ENCODE measurements around the gene MORN1.
A peak's percentile ranks its signal among the peaks of the same experiment; 100 is the strongest.

The MORN1 gene

DNA sequence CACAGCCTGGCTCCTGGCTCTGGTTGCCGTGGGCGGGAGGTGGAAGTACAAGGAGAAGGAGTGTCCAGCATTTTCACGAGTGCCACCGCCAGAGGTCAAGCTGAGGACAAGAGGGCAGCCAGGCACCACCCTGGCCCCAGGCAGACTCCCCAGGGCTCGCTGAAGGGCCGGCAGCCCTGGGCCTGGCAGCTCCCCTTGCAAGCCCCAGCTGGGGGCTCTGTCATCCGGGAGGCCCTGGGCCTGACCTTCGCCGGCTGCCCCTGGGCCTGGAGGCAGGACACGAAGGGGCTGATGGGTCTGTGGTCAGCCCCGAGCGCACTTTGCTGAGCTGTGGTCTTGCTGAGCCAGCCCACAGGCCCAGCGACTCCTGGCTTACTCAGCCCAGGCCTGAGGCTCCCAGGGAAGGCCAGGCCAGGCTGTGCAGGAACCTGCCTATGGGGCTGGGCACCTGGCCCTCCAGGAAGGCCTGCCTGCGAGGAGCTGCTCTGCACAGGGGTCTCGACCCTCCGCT lies 74.8 kb downstream of the MORN1 start:
- DNase-seq, result peak; percentile 89

DNA sequence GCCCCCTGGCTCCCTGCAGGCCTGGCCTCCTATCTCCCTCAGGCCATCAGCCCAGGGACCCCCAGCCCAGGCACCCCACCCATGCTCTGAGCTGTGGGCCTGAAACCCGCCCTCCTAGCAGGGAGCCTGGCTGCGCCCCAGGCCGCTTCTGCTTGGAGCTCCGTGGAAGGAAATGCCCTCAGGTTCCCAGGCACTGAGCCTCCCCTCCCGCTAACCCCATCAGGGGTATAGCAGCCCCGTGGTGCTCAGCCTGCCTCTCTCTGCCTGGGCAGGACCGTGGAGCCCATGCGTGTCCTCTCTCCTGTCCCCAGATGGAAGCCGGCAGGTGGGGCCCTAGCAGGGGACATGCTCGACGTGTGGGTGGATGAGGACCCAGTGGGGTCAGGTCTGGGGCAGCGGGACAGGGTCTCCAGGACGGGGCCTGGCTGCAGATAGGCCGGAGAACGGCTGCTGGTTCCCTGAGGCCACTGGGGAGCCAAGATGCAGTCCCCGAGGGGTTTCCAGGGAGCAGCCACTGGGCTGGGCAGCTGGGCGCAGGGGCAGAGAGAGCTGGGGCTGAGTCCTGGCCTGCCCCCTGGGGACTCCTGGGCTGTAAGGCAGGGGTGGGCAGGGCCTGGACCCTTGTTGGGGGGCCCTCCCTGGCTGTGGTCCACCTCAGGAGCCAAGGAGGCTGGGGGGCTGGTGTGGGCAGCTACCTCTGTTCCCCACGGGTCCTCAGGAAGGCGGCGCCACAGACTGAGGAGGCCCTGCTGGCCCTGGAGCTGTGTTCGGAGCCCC lies 75.5 kb downstream of the MORN1 start:
- no peak for DNase-seq

DNA sequence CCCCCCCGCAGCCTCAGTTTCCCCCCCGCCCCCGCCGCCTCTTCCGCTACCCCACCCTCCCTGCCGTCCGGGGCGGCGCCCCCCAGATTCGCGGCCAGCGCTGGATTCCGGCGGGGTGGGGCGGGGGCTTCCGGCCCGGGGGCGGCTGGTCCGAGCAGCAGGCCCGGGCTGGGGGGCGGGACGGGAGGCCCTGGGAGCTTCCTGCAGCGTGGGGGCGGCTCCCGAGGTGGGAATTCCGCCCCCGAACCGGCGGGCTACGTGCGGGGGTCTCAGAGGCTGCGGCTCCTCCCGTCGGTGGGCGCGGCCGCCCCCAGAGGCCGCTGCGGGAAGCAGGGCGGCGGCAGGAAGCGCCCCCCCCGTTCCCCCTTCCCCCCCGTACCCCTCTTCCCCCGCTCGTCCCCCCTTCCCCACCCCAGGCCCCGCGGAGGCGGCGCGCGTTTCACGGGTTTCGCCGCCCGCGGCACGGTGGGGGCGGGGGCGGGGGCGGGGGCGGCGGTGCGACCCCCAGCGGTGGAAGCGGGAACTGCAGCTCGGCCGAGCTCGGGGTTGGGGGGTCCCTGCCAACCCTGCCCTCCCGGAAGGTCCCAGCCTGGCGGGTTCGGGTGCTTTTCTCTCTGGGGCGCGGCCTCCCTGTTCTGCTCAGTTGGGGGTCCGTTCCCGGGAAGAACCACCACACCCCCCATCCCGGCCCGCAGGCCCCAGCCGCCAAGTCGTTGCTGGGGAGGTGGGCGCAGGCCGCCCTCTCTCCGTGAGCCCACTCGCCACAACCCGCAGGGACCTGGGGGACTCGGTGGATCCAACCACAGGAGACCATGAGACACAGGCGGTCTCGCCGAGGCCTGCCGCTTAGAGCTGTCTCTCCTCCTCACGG lies 76.3 kb downstream of the MORN1 start:
- DNase-seq, result peak; percentile 87

DNA sequence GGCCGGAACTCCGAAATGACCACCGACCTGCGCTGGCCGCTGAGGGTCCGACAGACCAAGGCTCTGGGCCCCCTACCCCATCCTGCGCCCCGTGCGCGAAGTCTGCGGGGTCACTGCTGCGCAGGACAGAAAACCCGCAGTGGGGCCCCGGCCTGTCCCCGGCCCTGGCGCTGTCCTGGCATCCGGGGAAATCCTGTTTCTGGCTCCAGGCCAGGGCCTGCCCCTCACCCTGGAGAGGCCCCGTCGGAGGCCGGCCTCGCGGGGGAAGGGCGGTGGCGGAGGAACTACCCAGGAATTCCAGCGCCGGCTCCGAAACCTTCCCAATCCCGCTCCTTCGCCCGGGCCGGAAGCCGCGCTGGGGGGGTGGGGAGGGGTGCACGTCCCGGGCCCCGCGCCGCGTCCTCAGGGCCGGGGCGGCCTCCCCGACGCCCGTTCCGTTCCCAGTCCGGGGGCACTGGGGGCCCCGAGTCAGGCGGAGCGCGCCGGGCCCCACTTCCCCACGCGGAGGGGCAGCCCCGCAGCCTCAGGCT lies 77.0 kb downstream of the MORN1 start:
- peak; percentile 91 for DNase-seq

DNA sequence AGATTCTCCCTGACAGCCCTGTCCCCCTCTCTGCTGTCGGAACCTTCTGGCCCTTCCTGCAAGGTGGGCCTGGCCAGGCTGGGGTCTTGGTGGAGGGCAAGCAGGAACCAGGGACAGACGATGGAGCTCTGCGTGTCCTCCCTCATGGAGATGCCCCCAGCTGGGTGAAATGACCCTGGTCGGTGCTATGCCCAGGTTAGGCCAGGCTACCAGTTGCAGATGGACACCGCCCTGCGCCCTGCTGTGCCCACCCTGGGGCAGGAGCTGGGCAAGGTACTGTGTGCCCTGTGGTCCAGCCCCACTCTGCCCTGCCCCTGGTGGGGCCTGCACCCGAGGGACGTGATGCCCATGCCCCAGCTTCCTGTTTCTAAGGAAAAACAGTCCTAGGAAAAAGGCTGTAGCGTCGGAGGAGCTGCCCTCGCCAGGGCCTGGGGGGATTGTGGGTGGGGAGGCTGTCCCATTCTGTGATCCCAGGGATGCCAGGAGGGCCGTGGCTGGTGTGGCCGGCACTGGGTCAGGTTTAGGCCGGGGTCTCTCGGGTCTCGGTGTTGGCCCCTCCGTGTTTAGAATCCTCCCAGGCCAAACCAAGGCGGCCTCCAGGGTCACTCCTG lies 77.6 kb downstream of the MORN1 start:
- DNase-seq, result no peak

DNA sequence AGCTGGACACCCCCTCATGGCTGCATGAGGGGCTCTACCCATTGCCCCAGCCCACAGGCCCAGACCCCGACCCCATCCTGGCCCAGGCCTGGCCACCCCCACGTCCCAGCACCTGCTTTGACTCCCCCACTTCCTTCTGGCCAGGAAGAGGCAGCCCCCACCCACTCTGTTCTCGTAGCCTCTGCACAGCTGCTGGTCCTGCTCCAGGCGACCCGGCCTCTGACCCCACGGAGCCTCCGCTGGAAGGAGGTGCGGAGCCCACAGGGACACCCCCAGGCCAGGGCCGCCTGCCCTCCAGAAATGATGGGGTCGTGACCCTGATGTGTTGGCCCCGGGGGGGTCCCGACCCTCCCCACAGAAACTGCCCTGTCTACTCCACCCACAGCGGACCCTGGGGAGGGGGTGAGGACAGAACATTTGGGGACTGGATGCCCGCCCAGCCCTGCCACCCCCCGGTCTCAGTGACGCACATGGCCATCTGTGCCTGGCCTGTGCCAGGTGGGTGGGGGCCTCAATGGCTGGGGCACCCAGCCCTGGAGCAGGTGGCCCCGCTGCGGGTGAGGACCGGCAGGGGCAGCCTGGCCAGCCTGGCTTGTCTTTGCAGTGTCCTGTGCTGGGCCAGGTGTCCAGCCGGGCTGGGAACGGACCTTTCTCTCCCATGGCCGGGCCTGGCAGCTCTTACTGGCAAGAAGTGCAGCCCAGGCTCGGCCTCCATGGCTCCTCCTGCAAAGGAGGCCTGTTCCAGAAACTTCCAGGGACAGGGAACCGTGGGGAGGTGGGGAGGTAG lies 78.6 kb downstream of the MORN1 start:
- no peak for DNase-seq

DNA sequence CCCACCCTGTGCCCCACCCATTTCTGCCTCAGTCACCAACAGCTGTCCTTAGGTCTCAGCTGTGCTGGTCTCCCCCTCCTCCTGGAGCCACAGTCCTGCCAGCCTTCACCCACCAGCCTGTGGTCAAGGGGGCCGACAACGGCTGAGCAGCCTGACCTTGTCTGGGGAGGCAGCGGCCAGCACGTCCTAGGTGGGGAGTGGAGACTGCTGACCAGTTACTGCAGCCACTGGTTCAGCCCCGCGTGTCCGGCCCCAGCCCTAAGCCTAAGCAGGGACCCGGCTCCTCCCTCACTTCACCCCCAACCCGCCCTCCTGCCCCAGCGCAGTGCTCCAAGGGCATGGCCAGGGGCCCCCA lies 79.2 kb downstream of the MORN1 start:
- no peak for DNase-seq

DNA sequence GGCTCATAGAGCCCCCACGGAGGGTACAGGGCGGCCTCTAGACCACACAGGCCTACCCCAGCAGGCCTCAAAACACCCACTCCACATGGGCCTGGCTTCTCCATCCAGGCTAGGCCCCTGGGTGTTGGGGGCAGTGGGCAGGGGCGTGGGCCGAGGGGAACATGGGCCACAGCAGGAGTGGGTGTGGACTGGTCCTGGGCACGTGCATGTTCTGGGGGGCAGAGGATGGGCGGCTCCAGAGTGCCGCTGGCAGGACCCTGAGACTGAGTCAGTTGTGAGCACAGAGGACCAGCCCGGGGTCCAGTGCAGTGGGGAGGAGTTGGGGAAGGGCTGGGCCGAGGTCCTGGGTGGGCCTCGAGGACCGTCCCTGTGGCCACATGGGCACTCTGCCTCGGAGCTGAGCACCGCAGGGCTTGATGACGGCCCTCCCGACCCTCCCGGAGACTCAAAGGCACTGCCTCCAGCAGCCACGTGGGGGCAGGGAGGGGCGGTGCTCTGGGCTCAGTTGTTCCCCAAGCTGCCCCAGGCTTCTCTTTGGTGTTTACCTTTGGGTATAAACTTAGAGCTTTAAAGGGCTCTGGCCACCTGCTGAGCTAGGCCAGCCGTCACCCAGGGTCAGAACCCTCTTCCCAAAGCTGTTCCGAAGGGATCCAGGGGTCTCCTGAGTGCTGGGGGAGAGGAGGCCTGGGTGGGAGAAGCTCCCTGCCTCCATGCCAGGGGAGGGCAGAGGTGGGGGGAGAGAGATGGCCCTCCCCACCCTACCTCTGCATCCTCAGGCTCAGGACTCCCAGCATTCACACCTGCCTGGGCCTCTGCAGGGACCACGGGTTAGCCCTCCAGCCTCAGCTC lies 79.9 kb downstream of the MORN1 start:
- peak; percentile 88 for DNase-seq

DNA sequence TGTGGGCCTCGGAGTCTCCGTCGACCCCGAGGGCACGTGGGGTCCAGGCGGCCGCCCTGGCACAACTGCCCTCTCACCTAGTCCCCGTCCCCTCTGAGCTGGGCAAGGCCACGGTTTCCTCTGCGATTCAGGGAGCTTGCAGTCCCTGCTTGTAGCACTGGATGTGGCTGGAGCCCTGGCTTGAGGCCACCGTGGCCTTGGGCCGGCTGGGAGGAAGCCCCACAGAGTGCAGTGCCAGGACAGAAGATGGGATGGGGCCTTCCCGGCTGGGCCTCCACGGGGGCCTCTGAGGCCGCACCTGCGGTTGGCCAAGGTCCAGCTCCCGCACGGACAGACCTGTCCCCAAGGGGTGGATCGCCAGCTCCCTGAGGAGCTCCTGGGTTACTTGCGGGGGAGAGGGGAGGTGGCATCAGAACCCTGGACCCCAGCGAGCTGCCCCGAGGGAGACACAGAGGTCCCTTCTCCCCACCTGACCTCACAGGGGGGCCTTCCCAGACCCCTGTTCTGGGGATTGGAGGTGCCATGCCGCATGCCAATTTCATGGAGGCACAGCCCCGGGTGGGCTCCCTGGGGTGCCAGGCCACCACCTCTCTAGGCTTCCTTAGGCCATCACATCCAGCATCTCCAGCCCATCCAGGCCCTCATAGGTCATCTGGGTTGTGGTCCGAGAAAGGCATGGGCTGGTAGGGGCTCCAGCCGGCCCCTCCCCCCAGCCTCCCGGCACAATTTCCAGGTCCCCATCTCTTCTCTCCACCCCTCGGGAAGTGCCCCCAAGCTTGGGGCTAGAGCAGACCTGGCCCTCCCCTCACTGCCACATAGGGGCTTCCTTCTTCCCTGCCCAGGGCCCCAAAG lies 80.8 kb downstream of the MORN1 start:
- no peak for DNase-seq

DNA sequence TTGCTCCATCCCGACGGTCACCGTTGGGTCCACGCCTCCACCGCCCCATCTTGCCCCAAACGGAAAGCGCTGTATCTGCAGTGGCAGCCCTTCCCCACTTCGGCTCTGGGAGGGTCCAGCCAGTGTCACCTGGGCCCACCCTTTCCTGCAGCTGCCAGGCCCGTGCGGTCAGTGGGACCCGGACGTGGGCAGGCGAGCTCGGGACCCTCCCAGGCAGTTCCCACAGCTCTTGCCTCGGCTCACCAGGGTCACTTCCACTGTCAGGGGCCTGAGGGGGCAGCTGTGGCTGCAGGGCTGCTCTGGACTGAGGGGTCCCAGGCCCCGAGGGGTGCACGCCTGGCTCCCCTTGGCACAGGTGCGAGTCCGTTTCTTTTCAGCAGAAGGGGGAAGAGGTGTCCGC lies 82.5 kb downstream of the MORN1 start:
- no peak for DNase-seq

DNA sequence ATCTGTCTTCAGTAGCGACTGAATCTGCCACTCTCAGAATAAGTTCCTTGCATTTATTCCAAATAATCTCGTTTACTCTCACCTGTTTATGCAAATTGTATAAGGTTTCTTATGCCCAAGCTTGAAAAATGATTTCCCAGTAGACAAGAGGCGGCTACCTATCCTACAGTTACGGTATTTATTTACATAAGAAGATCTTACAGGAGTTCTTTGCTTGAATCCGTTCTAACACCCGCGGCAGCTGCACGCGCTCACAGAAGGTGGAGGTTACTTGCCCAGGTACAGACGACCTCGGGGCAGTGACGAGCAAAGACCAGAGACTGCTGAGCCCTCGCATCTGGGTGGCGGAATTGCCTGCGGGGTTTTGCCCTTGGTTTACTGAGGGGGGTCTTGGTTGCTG lies 83.4 kb downstream of the MORN1 start:
- DNase-seq, result no peak

DNA sequence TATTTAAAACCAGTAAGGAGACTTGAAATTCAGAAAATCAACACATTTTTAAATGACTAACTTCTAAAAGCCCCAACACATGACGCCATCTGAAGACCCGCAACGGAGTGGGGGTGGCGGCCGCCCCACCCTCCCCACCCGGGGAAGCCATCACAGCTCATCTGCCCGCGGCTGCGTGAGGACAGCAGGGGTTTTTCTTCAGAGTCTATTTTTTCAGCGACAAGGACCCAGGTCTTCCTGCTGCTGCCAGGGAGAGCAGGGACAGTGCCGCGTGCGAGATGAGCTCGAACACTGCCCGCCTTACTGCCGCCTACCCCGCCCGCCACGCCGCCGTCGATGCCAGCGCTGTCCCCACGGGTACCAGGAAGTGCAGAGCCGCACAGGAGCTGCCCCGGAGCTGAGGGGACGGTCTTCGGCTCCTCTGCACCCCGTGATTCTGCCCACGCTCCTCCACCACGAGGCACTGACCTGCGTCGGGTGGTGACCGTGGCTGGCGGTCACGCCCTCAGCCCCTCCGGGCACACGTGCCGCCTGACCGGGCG lies 84.2 kb downstream of the MORN1 start:
- no peak for DNase-seq

DNA sequence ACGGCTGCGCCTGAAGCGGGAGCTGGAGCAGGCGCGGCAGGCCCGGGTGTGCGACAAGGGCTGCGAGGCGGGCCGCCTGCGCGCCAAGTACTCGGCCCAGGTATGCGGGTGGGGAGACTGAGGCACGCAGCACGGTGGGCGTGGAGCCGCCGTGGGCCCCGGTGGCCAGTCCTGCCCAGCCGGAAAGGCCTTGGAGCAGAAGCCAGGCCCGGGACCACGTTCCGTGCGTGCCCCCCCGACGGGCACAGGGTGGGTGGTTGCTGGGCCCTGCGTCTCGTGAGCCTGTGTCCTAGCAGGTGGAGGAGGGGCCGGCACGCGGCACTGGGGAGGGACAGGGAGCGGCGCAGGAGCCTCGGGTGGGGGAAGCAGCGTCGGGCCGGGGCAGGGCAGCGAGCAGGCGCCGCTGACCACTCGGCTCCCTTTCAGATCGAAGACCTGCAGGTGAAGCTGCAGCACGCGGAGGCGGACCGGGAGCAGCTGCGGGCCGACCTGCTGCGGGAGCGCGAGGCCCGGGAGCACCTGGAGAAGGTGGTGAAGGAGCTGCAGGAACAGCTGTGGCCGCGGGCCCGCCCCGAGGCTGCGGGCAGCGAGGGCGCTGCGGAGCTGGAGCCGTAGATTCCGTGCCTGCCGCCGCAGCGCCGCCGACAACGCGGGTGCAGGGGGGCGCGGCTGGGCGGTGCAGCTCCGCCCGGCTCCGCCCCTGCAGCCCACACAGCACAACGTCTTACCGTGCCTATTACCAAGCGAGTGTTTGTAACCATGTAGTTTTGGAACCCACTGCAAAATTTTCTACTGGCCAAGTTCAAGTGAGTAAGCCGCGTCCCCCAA lies 85.0 kb downstream of the MORN1 start:
- DNase-seq, result no peak

DNA sequence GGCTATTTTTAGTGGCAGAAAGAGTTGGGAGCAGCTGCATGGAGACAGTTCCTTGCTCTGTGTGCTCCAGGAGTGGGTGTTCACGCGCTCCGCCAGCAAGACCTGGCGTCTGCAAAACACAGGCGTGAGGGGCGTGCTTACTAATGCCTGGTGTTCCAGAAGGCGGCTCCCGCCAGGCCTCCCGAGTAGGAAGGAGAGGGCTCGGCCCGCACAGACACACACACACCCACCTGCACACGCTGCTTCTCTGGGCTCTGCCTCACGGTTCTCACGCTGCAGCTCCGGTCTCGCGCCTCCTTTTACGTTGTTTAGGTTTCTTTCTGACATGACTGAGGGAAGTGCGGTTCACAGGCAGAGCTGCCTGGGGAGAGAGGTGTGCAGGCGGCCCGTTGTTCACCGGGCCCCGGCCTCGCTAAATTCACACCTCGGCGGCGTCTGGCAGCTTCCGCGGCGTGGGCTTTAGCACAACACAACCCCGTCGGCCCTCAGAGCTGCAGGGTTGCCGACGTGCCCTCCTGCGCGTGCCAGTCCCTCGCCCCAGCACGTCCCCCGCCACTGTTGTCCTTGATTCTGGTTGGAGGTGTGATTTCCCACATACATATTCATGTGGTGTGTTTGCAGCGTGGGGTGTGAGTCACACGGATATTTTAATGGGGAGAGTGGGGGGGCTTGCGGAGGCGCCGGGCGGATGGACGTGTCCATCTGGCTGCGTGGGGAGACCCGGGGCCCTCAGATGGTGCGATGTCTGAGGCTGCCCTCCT lies 86.3 kb downstream of the MORN1 start:
- DNase-seq, result no peak

DNA sequence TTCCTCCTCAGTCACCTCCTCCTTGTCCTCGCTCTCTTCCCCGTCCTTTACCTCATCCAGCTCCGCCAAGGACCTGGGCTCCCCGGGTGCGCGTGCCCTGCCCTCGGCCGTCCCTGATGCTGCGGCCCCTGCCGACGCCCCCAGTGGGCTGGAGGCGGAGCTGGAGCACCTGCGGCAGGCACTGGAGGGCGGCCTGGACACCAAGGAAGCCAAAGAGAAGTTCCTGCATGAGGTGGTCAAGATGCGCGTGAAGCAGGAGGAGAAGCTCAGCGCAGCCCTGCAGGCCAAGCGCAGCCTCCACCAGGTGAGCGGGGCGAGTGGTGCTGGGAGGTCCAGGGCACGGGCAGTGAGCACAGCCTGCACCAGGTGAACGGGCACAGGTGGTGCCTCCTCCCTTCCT lies 87.1 kb downstream of the MORN1 start:
- DNase-seq, result no peak

DNA sequence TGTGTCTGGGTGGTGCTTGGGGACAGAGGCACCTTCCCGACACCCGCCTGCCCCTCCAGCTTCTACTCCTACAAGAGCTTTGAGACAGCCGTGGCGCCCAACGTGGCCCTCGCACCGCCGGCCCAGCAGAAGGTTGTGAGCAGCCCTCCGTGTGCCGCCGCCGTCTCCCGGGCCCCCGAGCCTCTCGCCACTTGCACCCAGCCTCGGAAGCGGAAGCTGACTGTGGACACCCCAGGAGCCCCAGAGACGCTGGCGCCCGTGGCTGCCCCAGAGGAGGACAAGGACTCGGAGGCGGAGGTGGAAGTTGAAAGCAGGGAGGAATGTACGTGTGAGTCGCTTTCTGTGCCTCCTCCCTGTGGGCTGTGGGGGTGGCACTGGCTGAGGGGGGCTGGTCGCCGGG lies 87.6 kb downstream of the MORN1 start:
- no peak for DNase-seq

DNA sequence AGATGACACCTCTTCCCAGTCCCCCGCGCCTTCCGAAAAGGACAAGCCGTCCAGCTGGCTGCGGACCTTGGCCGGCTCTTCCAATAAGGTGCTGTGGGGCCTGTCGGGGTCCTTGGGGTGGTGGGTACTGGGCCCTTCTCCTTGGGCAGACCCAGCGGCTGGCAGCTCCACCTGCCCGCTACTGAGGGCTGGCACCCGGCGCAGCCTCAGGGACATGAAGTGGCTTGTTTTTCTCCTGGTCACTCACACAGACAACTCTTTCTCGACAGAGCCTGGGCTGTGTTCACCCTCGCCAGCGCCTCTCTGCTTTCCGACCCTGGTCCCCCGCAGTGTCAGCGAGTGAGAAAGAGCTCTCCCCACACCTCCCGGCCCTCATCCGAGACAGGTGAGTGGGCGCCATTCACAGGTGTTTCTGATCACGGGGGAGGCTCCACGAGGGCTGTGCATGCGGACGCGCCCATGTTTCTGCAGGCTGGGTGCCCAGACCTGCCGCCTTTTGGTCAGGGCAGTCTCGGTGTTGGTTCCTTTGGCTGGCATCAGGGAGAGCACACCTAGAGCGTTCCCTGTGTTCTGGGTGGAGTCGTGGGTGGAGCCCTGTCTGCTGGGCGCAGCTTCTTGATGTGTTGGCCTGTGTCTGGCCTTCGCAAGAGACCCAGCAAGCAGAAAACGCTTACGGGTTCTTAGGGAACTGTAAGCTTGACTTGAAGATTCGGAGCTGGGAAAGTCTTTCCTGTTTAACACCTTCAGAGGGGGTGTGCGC lies 88.2 kb downstream of the MORN1 start:
- no peak for DNase-seq

Data from islet precursor cell (in vitro differentiated cells).